Kidney capillary endothelial cell (primary cell): ENCODE measurements around the gene RBM44.
"Not testable (repeated sequence)": the region's sequence is repeated elsewhere in the genome, so short reads cannot be mapped to it uniquely, and the experiment has no call there.

Experiments used
- DNase-seq: peaks from one replicate; pipeline ENCODE4 v3.0.0-alpha.2; 2018; ENCODE audit warnings: low spot score

RBM44 gene

GRCh38 chr2:237848940-237849339 is 50.4 kb downstream of the RBM44 start:
- DNase-seq = not testable (repeated sequence)

GRCh38 chr2:237854295-237854694 is 55.7 kb downstream of the RBM44 start:
- no peak for DNase-seq

GRCh38 chr2:237857791-237858190 is 59.2 kb downstream of the RBM44 start:
- DNase-seq = no peak

GRCh38 chr2:237858294-237859081 is 59.9 kb downstream of the RBM44 start:
- peak; percentile 68 for DNase-seq

GRCh38 chr2:237859082-237859433 is 60.5 kb downstream of the RBM44 start:
- DNase-seq = no peak

- no peak for DNase-seq
Measured at GRCh38 chr2:237859533-237860272, 61.1 kb downstream of the RBM44 start, which contains the start of gene RAMP1. Gene RAMP1, plus strand, starts transcription at chr2:237859623. Its CDS starts 53 bp downstream, at chr2:237859676.

- no peak for DNase-seq
Measured at GRCh38 chr2:237860273-237860935, 61.8 kb downstream of the RBM44 start.

- no peak for DNase-seq
Measured at GRCh38 chr2:237861875-237862527, 63.4 kb downstream of the RBM44 start.

GRCh38 chr2:237862528-237862895 is 63.9 kb downstream of the RBM44 start:
- DNase-seq = no peak

GRCh38 chr2:237863102-237863511 is 64.5 kb downstream of the RBM44 start:
- no peak for DNase-seq

- DNase-seq = no peak
Measured at GRCh38 chr2:237863689-237864443, 65.3 kb downstream of the RBM44 start.

- no peak for DNase-seq
Measured at GRCh38 chr2:237864444-237864931, 65.9 kb downstream of the RBM44 start.

- DNase-seq = no peak
Measured at GRCh38 chr2:237864940-237865622, 66.5 kb downstream of the RBM44 start.

- DNase-seq = no peak
Measured at GRCh38 chr2:237865623-237866041, 67.1 kb downstream of the RBM44 start.

GRCh38 chr2:237866101-237866621 is 67.6 kb downstream of the RBM44 start:
- peak; percentile 75 for DNase-seq

- DNase-seq = no peak
Measured at GRCh38 chr2:237867465-237867864, 68.9 kb downstream of the RBM44 start.

GRCh38 chr2:237868074-237868473 is 69.5 kb downstream of the RBM44 start:
- not testable (repeated sequence) for DNase-seq

- no peak for DNase-seq
Measured at GRCh38 chr2:237868631-237869342, 70.2 kb downstream of the RBM44 start.

GRCh38 chr2:237869343-237870102 is 70.9 kb downstream of the RBM44 start:
- DNase-seq = no peak
